Astrocyte of the spinal cord (primary cell): ENCODE data around the gene TCEA2.

Source experiments
- DNase-seq: peaks from one replicate; pipeline ENCODE4 v3.0.0; 2011; ENCODE audit warnings: low read depth, low spot score
- H3K4me3 ChIP-seq: 2 replicates; pipeline ENCODE4 v1.5.1; 2011; ENCODE audit warnings: low read depth, mild to moderate bottlenecking, low read length, moderate library complexity
- CTCF ChIP-seq: IDR thresholded peaks from 2 replicates; pipeline ENCODE4 v1.5.1; 2012; ENCODE audit warnings: low read depth, mild to moderate bottlenecking, low read length, inconsistent platforms
- in situ Hi-C: cut with HindIII; loops from 2 replicates; pipeline ENCODE4 v1.10.0; 2017; ENCODE audit warnings: low sequenced_read_pairs

The TCEA2 gene

GRCh38 chr20:64098471-64099013, 35.5 kb downstream of the TCEA2 start:
- in situ Hi-C loops = no loop called here
- H3K4me3 ChIP-seq = no peak overlapping the region
- no peak for DNase-seq
- TF ChIP-seq CTCF = no peak

GRCh38 chr20:64099086-64099786, 36.2 kb downstream of the TCEA2 start:
- H3K4me3 ChIP-seq = no peak overlapping the region
- no peak for DNase-seq
- TF ChIP-seq CTCF = no peak
- in situ Hi-C loops = no loop called here

GRCh38 chr20:64099880-64100565, 37.0 kb downstream of the TCEA2 start:
- no peak overlapping the region for H3K4me3 ChIP-seq
- DNase-seq = no peak
- in situ Hi-C loops = no loop called here
- no peak for TF ChIP-seq CTCF

GRCh38 chr20:64100566-64100888, 37.5 kb downstream of the TCEA2 start:
- in situ Hi-C loops = no loop called here
- DNase-seq = no peak
- H3K4me3 ChIP-seq = no peak overlapping the region
- no peak for TF ChIP-seq CTCF

GRCh38 chr20:64100946-64101688, 38.1 kb downstream of the TCEA2 start:
- no peak for TF ChIP-seq CTCF
- in situ Hi-C loops = no loop called here
- no peak overlapping the region for H3K4me3 ChIP-seq
- no peak for DNase-seq

GRCh38 chr20:64101731-64102621, 39.0 kb downstream of the TCEA2 start:
- DNase-seq = no peak
- no peak overlapping the region for H3K4me3 ChIP-seq
- TF ChIP-seq CTCF = peak; percentile 64
- in situ Hi-C loops = no loop called here
